HEK293T (cell line): ENCODE results near the gene DPH6.
"Not testable (repeated sequence)": the region's sequence is repeated elsewhere in the genome, so short reads cannot be mapped to it uniquely, and the experiment has no call there.

Experiments
- BHLHE40 ChIP-seq: fragments of 450-650 bp; IDR thresholded peaks from 2 replicates; pipeline ENCODE4 v1.6.1; 2016; ENCODE audit warnings: mild to moderate bottlenecking, moderate library complexity, borderline replicate concordance
- ELF4 ChIP-seq: fragments of 450-650 bp; IDR thresholded peaks from 2 replicates; pipeline ENCODE4 v1.6.1; 2017; ENCODE audit warnings: antibody characterized with exemption
- FOXA1 ChIP-seq: fragments of 450-650 bp; IDR thresholded peaks from 2 replicates; pipeline ENCODE4 v1.6.1; 2016; ENCODE audit warnings: mild to moderate bottlenecking
- FOXM1 ChIP-seq: fragments of 450-650 bp; IDR thresholded peaks from 2 replicates; pipeline ENCODE4 v1.6.1; 2017; ENCODE audit warnings: mild to moderate bottlenecking, borderline replicate concordance
- HDGF ChIP-seq: fragments of 450-650 bp; IDR thresholded peaks from 2 replicates; pipeline ENCODE4 v1.6.1; 2017; ENCODE audit warnings: antibody characterized with exemption, borderline replicate concordance
- TARDBP ChIP-seq: fragments of 450-650 bp; IDR thresholded peaks from 2 replicates; pipeline ENCODE4 v1.6.1; 2016
- TF ChIP-seq, protein P1 (sequence below): fragments of 450-650 bp; IDR thresholded peaks from 2 replicates; pipeline ENCODE4 v1.6.1; 2016

GRCh38 chr15:35378454-35378853 is 167.5 kb downstream of the DPH6 start:
- not testable (repeated sequence) for TF ChIP-seq TARDBP, BHLHE40, FOXM1, ELF4, FOXA1, HDGF
- TF ChIP-seq, protein P1, sequence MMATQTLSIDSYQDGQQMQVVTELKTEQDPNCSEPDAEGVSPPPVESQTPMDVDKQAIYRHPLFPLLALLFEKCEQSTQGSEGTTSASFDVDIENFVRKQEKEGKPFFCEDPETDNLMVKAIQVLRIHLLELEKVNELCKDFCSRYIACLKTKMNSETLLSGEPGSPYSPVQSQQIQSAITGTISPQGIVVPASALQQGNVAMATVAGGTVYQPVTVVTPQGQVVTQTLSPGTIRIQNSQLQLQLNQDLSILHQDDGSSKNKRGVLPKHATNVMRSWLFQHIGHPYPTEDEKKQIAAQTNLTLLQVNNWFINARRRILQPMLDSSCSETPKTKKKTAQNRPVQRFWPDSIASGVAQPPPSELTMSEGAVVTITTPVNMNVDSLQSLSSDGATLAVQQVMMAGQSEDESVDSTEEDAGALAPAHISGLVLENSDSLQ: not testable (repeated sequence)
